ENCODE measurements around the gene NR2F1.

DNA sequence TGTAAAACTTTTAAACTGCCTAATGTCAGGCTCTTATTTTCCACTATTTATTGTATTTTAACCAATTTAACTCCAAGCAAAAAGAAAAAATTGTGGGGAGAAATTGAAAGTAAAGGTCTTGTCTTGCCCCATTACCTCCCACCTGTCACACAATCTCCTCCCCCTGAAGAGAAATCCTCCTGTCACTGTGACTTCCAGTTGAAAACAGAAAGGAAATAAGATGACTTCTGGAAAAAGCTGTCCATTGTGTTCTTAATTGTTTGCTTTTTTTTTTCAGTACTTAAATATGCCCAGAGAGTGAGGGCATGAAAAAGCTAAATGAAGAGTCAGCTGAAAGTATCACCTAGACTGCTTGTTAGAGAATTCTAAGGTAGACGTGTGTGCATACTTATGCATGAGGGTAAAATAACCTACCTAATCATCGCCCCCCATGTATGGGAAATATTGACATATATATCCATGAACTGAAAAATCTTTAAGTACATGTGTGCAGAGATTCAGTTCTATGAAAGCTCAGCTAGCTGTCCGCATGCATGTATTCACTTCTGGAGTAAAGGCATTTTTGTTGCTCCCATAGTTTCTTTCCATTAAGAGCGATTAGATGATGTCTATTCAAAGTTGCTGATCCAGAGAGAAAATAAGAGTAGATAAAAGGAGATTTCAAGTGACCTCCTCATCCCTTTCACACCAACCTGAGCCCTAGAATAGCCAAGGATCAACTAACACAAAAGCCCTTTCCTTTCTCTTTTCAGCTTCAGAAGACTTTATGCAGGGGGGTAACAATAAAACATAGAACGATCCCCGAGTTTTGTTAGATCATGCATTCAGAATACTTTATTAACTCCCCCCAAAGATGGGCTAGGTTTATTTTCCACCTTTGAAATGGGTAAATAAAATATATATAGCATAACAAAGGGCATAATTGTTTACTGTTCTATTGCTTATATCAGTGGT, 7.3 kb upstream of the NR2F1 start:
- TF ChIP-seq POLR2A (IDR thresholded peaks at IDR 0.05) (no peak), CTCF (IDR thresholded peaks at IDR 0.05) (no peak)
